GM12878 (cell line): Measurements from ENCODE around the gene SLAMF9. TPM values are rescaled to one million over a fixed set of nuclear protein-coding genes. Genes with fewer than 3 reads are reported as not detected.

ENCODE experiments used
- ASH2L ChIP-seq: fragments of 300-600, 200-600 bp; sonication (generic); IDR thresholded peaks from 2 replicates; pipeline ENCODE4 v1.6.1; 2017; ENCODE audit warnings: low read depth, mild to moderate bottlenecking, borderline replicate concordance
- ATF2 ChIP-seq: IDR thresholded peaks from 2 replicates; pipeline ENCODE4 v1.6.1; 2012; ENCODE audit warnings: low read length, inconsistent platforms
- BACH1 ChIP-seq: fragments of 450-650 bp; IDR thresholded peaks from 2 replicates; pipeline ENCODE4 v1.6.1; 2017; ENCODE audit warnings: mild to moderate bottlenecking, borderline replicate concordance
- BCL11A ChIP-seq: IDR thresholded peaks from 2 replicates; pipeline ENCODE4 v1.6.1; 2011; ENCODE audit warnings: low read depth, low read length
- CEBPB ChIP-seq, 2 experiments: fragments of 150-350 bp in 1 of 2; IDR thresholded peaks; 2 replicates each; pipeline ENCODE4 v1.6.1; 2012 to 2014; ENCODE audit warnings: low read depth in 2 of 2, low read length in 2 of 2, borderline replicate concordance in 1 of 2, inconsistent platforms in 1 of 2
- DPF2 ChIP-seq: fragments of 450-650 bp; IDR thresholded peaks from 2 replicates; pipeline ENCODE4 v1.6.1; 2017; ENCODE audit warnings: mild to moderate bottlenecking
- EED ChIP-seq: sonication (generic); IDR thresholded peaks from 2 replicates; pipeline ENCODE4 v1.6.1; 2016; ENCODE audit warnings: antibody characterized with exemption, low read depth
- FOXK2 ChIP-seq: fragments of 450-650 bp; IDR thresholded peaks from 2 replicates; pipeline ENCODE4 v1.6.1; 2017; ENCODE audit warnings: mild to moderate bottlenecking, moderate library complexity
- HCFC1 ChIP-seq: fragments of 150-350 bp; IDR thresholded peaks from 2 replicates; pipeline ENCODE4 v1.6.1; 2014; ENCODE audit warnings: low read length
- HDAC2 ChIP-seq: fragments of 200-600 bp; sonication (generic); IDR thresholded peaks from 2 replicates; pipeline ENCODE4 v1.6.1; 2017
- IKZF2 ChIP-seq, 2 experiments: fragments of 450-650 bp; IDR thresholded peaks; 2 replicates each; pipeline ENCODE4 v1.6.1; 2017; ENCODE audit warnings: mild to moderate bottlenecking in 2 of 2, moderate library complexity in 2 of 2
- KLF5 ChIP-seq: fragments of 450-650 bp; IDR thresholded peaks from 2 replicates; pipeline ENCODE4 v1.6.1; 2014; ENCODE audit warnings: mild to moderate bottlenecking; ENCODE audit not compliant: partially characterized antibody
- MTA3 ChIP-seq: IDR thresholded peaks from 2 replicates; pipeline ENCODE4 v1.6.1; 2012; ENCODE audit warnings: low read length, inconsistent platforms, borderline replicate concordance
- NFYA ChIP-seq: IDR thresholded peaks from 2 replicates; pipeline ENCODE4 v1.6.1; 2011; ENCODE audit warnings: low read depth, mild to moderate bottlenecking, low read length, improper control_type of control experiment, borderline replicate concordance
- NR2C2 ChIP-seq: IDR thresholded peaks from 2 replicates; pipeline ENCODE4 v1.6.1; 2011; ENCODE audit warnings: borderline replicate concordance, low read depth; ENCODE audit not compliant: control insufficient read depth, insufficient read length
- PML ChIP-seq: IDR thresholded peaks from 2 replicates; pipeline ENCODE4 v1.6.1; 2012; ENCODE audit warnings: low read length, inconsistent platforms
- RAD51 ChIP-seq: fragments of 450-650 bp; IDR thresholded peaks from 2 replicates; pipeline ENCODE4 v1.6.1; 2016; ENCODE audit warnings: moderate library complexity, mild to moderate bottlenecking, inconsistent platforms
- SMAD1 ChIP-seq: fragments of 450-650 bp; IDR thresholded peaks from 2 replicates; pipeline ENCODE4 v1.6.1; 2018; ENCODE audit warnings: mild to moderate bottlenecking, low read depth; ENCODE audit not compliant: partially characterized antibody
- SMAD5 ChIP-seq: IDR thresholded peaks from 2 replicates; pipeline ENCODE4 v1.6.1; 2016; ENCODE audit warnings: antibody characterized with exemption, low read depth
- SP1 ChIP-seq: IDR thresholded peaks from one replicate; pipeline ENCODE4 v1.6.1; 2011; ENCODE audit warnings: low read depth, low read length
- STAT3 ChIP-seq: IDR thresholded peaks from 2 replicates; pipeline ENCODE4 v1.6.1; 2011; ENCODE audit warnings: low read depth, low read length, improper control_type of control experiment
- SUPT20H ChIP-seq: IDR thresholded peaks from 2 replicates; pipeline ENCODE4 v1.6.1; 2011; ENCODE audit warnings: low read depth, mild to moderate bottlenecking, low read length, moderate library complexity, borderline replicate concordance; ENCODE audit not compliant: control insufficient read depth
- SUZ12 ChIP-seq: fragments of 200-600 bp; sonication (generic); IDR thresholded peaks from one replicate; pipeline ENCODE4 v1.6.1; 2018; ENCODE audit warnings: antibody characterized with exemption, mild to moderate bottlenecking; ENCODE audit not compliant: unreplicated experiment
- TCF12 ChIP-seq: IDR thresholded peaks from 2 replicates; pipeline ENCODE4 v1.6.1; 2011; ENCODE audit warnings: low read depth, mild to moderate bottlenecking, low read length
- USF1 ChIP-seq: IDR thresholded peaks from 2 replicates; pipeline ENCODE4 v1.6.1; 2011; ENCODE audit warnings: borderline replicate concordance, low read depth, mild to moderate bottlenecking, moderate library complexity, mixed read lengths, low read length; ENCODE audit not compliant: insufficient read depth; ENCODE audit errors: extremely low read length
- ZZZ3 ChIP-seq: IDR thresholded peaks from 2 replicates; pipeline ENCODE4 v1.6.1; 2011; ENCODE audit warnings: low read depth; ENCODE audit not compliant: control insufficient read depth, insufficient read length
- polyA plus RNA-seq, 11 experiments: library from polyadenylated mRNA; depleted of rRNA in 4 of 11; unstranded in 6 of 11; stranded (reverse) in 5 of 11; fragments of >200 nt; fragmentation: Nextera tagmentation in 4 of 11; fragmentation: Illumina TruSeq in 1 of 11; extraction: Ambion mirVana in 4 of 11; extraction: Trizol in 1 of 11; gene quantifications; 1 replicate in 1 of 11; 2 replicates in 10 of 11; pipeline versions ENCODE4 v1.2.1 to v1.2.3, GENCODE V29; 2011 to 2016; ENCODE audit warnings: inconsistent platforms in 2 of 11, missing spikeins in 2 of 11, low read depth in 1 of 11
- total RNA-seq, 4 experiments: library from RNA; depleted of rRNA in 3 of 4; stranded (reverse); fragments of >200 nt in 3 of 4; fragmentation: Illumina TruSeq in 1 of 4; extraction: Trizol in 1 of 4; gene quantifications; 2 replicates each; pipeline versions ENCODE4 v1.2.1 to v1.2.3, GENCODE V29; 2013 to 2021
- TF ChIP-seq, protein P1 (sequence below): fragments of 450-650 bp; IDR thresholded peaks from 2 replicates; pipeline ENCODE4 v1.6.1; 2017; ENCODE audit warnings: low read depth, mild to moderate bottlenecking, moderate library complexity

SLAMF9 gene
- total and polyA plus RNA-seq, 10 of the 15 experiments (the other 5 are each of a cell fraction or from before 2014, with no cell fraction given), result not detected

DNA sequence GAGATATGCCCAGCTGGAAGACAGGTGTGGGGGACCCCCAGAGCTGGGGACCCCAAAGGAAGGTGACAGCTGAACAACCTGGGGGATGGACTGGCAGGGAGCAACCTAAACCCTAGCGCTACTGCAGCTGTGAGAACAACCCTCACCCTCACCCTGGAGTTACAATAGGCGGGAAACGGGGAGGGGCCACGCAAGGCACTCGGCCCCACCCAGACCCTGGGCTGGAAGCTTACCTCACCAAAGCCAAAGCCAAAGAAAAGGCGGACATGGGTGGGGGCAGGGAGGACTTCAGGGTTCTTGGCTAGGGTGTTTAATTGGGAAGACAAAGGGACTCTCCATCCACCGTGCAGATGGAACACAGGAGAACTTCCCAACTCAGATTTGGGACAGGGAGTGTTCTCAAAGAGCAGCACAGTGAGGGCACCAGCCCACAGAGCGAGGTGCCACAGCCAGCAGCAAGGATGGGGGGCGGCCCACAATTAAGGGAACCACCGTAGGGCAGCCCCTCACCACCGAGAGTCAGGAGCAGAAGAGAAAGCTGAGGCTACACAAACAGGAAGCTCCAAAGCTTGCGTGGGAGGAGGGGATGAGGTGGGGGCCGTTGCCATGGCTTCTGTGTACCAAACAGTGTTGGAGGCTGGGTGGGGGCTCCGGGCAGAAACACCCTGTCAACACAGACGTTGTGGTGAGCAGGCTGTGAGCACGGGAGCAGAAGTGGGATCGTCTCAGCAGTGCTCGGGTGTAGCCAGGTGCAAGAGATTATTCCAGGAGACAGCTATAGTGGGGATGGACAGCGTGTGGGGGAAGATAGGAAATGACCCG is 30.6 kb downstream of the SLAMF9 start (continued):
- TF ChIP-seq SUPT20H, result no peak
- peak; percentile 35; the same call in 1 of the 2 replicates for TF ChIP-seq HCFC1
- peak; percentile 83 for TF ChIP-seq FOXK2
- TF ChIP-seq MTA3, result 0 out of 2 replicates have a peak, but pooled peaks have one; percentile 11
- TF ChIP-seq IKZF2 (IDR thresholded peaks at IDR 0.05), result peak; percentile 98
- TF ChIP-seq PML, result peak; percentile 25; the same call in 1 of the 2 replicates
- TF ChIP-seq EED, result peak; percentile 93
- peak; percentile 62; the same call in 1 of the 2 replicates for TF ChIP-seq SMAD5
- TF ChIP-seq, protein P1, sequence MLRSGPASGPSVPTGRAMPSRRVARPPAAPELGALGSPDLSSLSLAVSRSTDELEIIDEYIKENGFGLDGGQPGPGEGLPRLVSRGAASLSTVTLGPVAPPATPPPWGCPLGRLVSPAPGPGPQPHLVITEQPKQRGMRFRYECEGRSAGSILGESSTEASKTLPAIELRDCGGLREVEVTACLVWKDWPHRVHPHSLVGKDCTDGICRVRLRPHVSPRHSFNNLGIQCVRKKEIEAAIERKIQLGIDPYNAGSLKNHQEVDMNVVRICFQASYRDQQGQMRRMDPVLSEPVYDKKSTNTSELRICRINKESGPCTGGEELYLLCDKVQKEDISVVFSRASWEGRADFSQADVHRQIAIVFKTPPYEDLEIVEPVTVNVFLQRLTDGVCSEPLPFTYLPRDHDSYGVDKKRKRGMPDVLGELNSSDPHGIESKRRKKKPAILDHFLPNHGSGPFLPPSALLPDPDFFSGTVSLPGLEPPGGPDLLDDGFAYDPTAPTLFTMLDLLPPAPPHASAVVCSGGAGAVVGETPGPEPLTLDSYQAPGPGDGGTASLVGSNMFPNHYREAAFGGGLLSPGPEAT, result peak; percentile 97
- TF ChIP-seq TCF12, result peak; percentile 75; the same call in 1 of the 2 replicates
- no peak for TF ChIP-seq ASH2L
- TF ChIP-seq SP1, result peak; percentile 86
- no peak for TF ChIP-seq NR2C2
- TF ChIP-seq KLF5, result peak; percentile 71
- no peak for TF ChIP-seq ZZZ3
- TF ChIP-seq BCL11A, result peak; percentile 85
- TF ChIP-seq NFYA, result no peak
- peak; percentile 90 for TF ChIP-seq SMAD1
- no peak for TF ChIP-seq USF1
- TF ChIP-seq SUZ12, result no peak
- peak; percentile 44; the same call in 1 of the 2 replicates for TF ChIP-seq BACH1
- no peak for TF ChIP-seq STAT3
- peak; percentile 93 for TF ChIP-seq DPF2
- TF ChIP-seq HDAC2, result no peak
- no peak for TF ChIP-seq CEBPB (IDR thresholded peaks at IDR 0.05; ENCODE audit: borderline replicate concordance in 1 of 2, low read depth in 2 of 2, low read length in 2 of 2)
- TF ChIP-seq RAD51, result 0 out of 2 replicates have a peak, but pooled peaks have one; percentile 8
- peak; percentile 63; the same call in 1 of the 2 replicates for TF ChIP-seq ATF2
